ENCODE measurements around the gene CFAP43.

GRCh38 chr10:104233817-104234216 lies 1.7 kb upstream of the CFAP43 start:
- no peak for TF ChIP-seq EZH2 (optimal IDR thresholded peaks at IDR 0.05; ENCODE audit: low read depth, low read length)
- no peak for TF ChIP-seq CTCF (IDR thresholded peaks at IDR 0.05; ENCODE audit: low read length)
- TF ChIP-seq EZH2phosphoT487 (IDR thresholded peaks at IDR 0.05; ENCODE audit: low read length), result no peak

Data from MM.1S (cell line).